Measurements from ENCODE around the gene SPEG. TPM values are rescaled to one million over a fixed set of nuclear protein-coding genes. Genes with fewer than 3 reads are reported as not detected.

Gene SPEG
- total RNA-seq, 1 experiment from 2014 or later = 56.6 TPM

Other genes with a start within 250 kb of the SPEG start
- 31.4 TPM for gene ZFAND2B, start 228.1 kb upstream of the SPEG start, total RNA-seq (2021; ENCODE audit: unreplicated experiment)
- 24.5 TPM for gene ABCB6, start 215.9 kb upstream of the SPEG start, total RNA-seq (2021; ENCODE audit: unreplicated experiment)
- gene ATG9A, start 205.2 kb upstream of the SPEG start, total RNA-seq (2021; ENCODE audit: unreplicated experiment) = 51.8 TPM
- gene ANKZF1, start 205.0 kb upstream of the SPEG start, total RNA-seq (2021; ENCODE audit: unreplicated experiment) = 64.7 TPM
- 6.6 TPM for gene GLB1L, start 189.4 kb upstream of the SPEG start, total RNA-seq (2021; ENCODE audit: unreplicated experiment)
- 31.4 TPM for gene STK16, start 189.4 kb upstream of the SPEG start, total RNA-seq (2021; ENCODE audit: unreplicated experiment)
- not detected for gene TUBA4B, start 181.6 kb upstream of the SPEG start, total RNA-seq (2021; ENCODE audit: unreplicated experiment)
- gene TUBA4A, start 180.9 kb upstream of the SPEG start, total RNA-seq (2021; ENCODE audit: unreplicated experiment) = 32.7 TPM
- 36.2 TPM for gene DNAJB2, start 155.5 kb upstream of the SPEG start, total RNA-seq (2021; ENCODE audit: unreplicated experiment)
- gene PTPRN, start 125.4 kb upstream of the SPEG start, total RNA-seq (2021; ENCODE audit: unreplicated experiment) = not detected
- not detected for gene RESP18, start 102.1 kb upstream of the SPEG start, total RNA-seq (2021; ENCODE audit: unreplicated experiment)
- 80.1 TPM for gene DNPEP, start 46.9 kb upstream of the SPEG start, total RNA-seq (2021; ENCODE audit: unreplicated experiment)
- gene DES, start 16.5 kb upstream of the SPEG start, total RNA-seq (2021; ENCODE audit: unreplicated experiment) = 4.2 TPM
- 71.8 TPM for gene GMPPA, start 64.0 kb downstream of the SPEG start, total RNA-seq (2021; ENCODE audit: unreplicated experiment)
- gene ASIC4, start 79.6 kb downstream of the SPEG start, total RNA-seq (2021; ENCODE audit: unreplicated experiment) = 2.1 TPM
- 228 TPM for gene CHPF, start 109.0 kb downstream of the SPEG start, total RNA-seq (2021; ENCODE audit: unreplicated experiment)
- gene TMEM198, start 109.2 kb downstream of the SPEG start, total RNA-seq (2021; ENCODE audit: unreplicated experiment) = 2.1 TPM
- gene OBSL1, start 136.7 kb downstream of the SPEG start, total RNA-seq (2021; ENCODE audit: unreplicated experiment) = 45.2 TPM
- not detected for gene INHA, start 137.5 kb downstream of the SPEG start, total RNA-seq (2021; ENCODE audit: unreplicated experiment)
- 45.0 TPM for gene STK11IP, start 163.0 kb downstream of the SPEG start, total RNA-seq (2021; ENCODE audit: unreplicated experiment)
- gene SLC4A3, start 192.8 kb downstream of the SPEG start, total RNA-seq (2021; ENCODE audit: unreplicated experiment) = 23.0 TPM